Embryonic facial prominence (tissue), 1 donor: ENCODE results near the gene SH3RF3.

Experiments
- DNase-seq: peaks from one replicate; pipeline ENCODE4 v3.0.0-alpha.2; 2016; ENCODE audit errors: extremely low spot score

Gene SH3RF3

GRCh38 chr2:109139002-109139401 lies 10.0 kb downstream of the SH3RF3 start:
- no peak for DNase-seq

- DNase-seq: no peak
These were observed 10.9 kb downstream of the SH3RF3 start for GRCh38 chr2:109139865-109140396.

- DNase-seq: no peak
These were observed 12.1 kb downstream of the SH3RF3 start for GRCh38 chr2:109141006-109141600.

- DNase-seq: no peak
These were observed 12.8 kb downstream of the SH3RF3 start for GRCh38 chr2:109141727-109142283.

- DNase-seq: no peak
These were observed 13.6 kb downstream of the SH3RF3 start for GRCh38 chr2:109142416-109143210.

GRCh38 chr2:109143214-109144187 lies 14.5 kb downstream of the SH3RF3 start:
- no peak for DNase-seq

GRCh38 chr2:109144271-109144670 lies 15.3 kb downstream of the SH3RF3 start:
- no peak for DNase-seq

GRCh38 chr2:109144721-109145120 lies 15.7 kb downstream of the SH3RF3 start:
- DNase-seq: no peak

GRCh38 chr2:109145286-109145685 lies 16.3 kb downstream of the SH3RF3 start:
- no peak for DNase-seq

- DNase-seq: no peak
These were observed 18.4 kb downstream of the SH3RF3 start for GRCh38 chr2:109147405-109147804.

- DNase-seq: no peak
These were observed 19.2 kb downstream of the SH3RF3 start for GRCh38 chr2:109148117-109148746.

- no peak for DNase-seq
These were observed 20.1 kb downstream of the SH3RF3 start for GRCh38 chr2:109148991-109149645.

- DNase-seq: no peak
These were observed 21.6 kb downstream of the SH3RF3 start for GRCh38 chr2:109150559-109150958.

GRCh38 chr2:109151519-109151918 lies 22.5 kb downstream of the SH3RF3 start:
- no peak for DNase-seq

- DNase-seq: no peak
These were observed 24.2 kb downstream of the SH3RF3 start for GRCh38 chr2:109153005-109153784.

GRCh38 chr2:109153807-109154206 lies 24.8 kb downstream of the SH3RF3 start:
- DNase-seq: no peak

- no peak for DNase-seq
These were observed 25.2 kb downstream of the SH3RF3 start for GRCh38 chr2:109154226-109154625.

GRCh38 chr2:109155553-109156451 lies 26.8 kb downstream of the SH3RF3 start:
- DNase-seq: no peak
